GDM1 (cell line): ENCODE results near the gene ZNF358.

Experiments
- DNase-seq: peaks from one replicate; lab custom pipeline; 2025; lab: John Stamatoyannopoulos, UW

ZNF358 gene

GRCh38 chr19:7520131-7521051 is 4.5 kb downstream of the ZNF358 start:
- no peak for DNase-seq

DNA sequence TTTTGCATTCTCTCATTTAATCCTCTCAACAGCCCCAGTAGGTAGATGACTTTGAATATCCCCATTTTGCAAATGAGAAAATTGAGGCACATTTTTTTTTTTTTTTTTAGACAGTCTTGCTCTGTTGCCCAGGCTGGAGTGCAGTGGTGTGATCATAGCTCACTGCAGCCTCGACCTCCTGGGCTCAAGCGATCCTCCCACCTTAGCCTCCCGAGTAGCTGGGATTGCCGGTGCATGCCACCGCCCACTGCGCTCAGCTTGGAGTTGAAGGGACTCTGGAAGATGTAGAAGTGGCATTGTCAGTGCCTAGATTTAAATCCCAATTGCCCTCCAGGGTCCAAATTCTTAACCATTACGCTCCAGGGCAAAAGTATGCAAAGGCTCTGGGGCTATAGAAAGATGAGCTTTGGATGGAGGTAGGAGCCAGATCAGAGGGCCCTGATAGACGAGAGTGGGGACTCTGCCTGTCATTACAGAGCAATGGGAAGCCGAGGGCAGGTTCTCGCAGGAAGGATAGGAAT is 5.7 kb downstream of the ZNF358 start:
- DNase-seq: no peak

DNA sequence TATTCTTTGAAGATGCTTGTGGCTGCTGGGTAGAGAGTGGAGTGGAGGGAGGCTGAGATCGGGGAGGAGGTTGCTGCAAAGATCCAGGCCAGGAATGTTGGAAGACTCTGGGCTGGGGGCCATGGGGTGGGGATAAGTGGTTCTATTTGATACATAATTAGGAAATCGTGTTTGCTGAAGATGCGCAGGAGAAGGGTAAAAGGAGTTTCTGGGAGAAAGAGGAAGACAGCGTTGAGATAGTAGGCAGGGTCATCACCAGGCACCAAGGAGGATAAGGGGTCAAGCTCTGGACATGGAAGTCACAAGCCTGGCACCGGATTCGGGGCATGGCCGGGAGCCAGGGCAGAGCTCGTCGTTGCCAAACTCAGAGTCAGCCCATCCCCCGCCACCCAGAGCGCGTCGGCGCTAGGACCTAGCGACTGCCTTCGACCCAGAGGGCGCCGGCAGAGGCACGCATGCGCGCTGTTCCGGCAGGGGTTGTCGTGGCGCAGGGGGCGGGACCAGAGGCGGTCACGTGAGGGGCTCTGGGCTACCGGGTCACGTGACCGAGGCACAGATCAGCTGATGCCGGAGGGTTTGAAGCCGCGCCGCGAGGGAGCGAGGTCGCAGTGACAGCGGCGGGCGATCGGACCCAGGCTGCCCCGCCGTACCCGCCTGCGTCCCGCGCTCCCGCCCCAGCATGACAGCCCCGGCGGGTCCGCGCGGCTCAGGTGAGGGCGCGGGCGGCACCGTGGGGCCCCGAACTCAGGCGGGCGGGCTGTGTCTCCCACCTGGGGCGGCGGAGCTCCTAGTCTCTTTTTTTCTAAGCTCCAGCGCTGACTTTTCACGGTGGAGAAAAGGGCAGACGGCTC is 6.4 kb downstream of the ZNF358 start, which contains the start of gene MCOLN1:
TSS of gene MCOLN1 (plus strand) at position 553 of the 851 bp plus-strand sequence. CDS start at position 680, 127 bp downstream.
- DNase-seq: peak; percentile 96

DNA sequence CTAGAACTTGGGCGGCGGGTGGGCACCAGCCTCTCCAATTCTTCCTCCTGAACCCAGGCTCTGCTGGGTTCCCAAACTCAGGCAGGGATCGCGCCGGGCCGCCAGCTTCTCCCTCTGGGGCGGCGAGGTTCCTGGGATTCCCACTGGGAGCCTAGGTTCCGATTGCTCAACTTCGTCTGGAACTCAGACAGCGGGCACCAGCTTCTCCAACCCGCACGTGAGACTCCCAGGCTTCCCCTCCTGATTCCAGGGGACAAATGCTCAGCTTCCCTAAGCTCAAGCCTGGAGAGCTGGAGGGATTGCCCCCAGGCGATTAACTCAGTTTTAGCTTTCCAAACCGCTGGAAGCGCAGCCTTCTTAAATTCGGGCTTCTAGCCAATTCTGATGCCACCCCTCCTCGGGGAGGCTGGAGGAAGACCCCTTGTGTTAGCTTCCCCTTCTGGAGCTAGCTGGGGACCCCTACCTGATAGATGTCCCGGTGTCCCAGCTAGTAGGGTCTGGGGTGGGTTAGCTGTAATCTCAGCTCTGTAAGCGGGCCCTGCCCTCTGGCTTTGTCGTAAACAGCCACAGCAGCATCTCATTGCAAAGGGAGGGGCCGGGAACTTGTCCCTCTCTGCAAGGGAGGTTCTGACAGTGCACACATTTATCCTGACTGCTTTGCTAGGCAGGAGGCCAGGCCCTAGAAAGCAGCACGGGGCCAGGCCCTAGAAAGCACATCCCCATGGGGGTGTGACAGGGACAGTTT is 7.2 kb downstream of the ZNF358 start:
- no peak for DNase-seq

DNA sequence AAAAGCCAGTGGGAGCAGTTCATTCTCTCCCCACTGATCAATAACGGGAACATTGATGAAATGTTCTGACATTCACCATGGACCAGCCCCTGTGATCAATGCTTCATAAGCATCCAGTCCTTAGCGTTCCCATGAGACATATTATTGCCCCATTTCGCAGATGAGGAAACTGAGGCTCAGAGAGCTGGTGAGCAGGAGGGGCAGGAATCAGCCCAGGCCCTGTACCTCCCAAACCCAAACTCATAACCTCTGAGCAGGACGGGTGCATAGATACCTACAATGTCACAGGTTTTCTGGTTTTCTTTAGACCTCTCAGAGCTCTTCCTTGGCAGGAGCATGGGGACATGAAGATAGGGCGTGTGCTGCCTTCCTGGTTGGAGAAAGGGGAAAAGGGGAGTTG is 8.6 kb downstream of the ZNF358 start:
- DNase-seq: no peak

- DNase-seq: no peak
These were observed 9.3 kb downstream of the ZNF358 start for GRCh38 chr19:7524992-7525739.

GRCh38 chr19:7526059-7526929 is 10.4 kb downstream of the ZNF358 start:
- no peak for DNase-seq

DNA sequence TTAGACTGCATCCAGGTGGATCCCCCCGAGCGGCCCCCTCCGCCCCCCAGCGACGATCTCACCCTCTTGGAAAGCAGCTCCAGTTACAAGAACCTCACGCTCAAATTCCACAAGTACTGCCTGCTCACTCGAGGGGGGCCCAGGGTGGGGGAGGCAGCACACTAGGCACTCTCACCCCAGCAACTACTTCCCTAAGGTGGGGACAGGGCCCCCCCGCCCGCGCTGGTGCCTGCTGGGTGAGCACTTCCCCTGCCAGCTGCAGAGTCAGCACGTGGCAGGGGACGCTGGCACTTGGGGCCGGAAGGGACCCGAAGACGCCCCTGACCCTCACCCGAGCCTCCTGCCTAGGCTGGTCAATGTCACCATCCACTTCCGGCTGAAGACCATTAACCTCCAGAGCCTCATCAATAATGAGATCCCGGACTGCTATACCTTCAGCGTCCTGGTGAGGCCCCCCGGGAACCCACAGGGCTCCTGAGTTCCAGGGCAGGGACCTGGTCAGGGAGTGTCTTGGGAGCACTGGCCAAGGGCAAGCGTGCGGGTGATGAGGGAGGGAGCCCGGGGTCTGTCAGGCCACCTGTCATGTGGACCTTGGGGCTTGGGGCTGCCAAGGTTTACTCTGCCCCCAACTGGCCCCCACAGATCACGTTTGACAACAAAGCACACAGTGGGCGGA is 11.8 kb downstream of the ZNF358 start:
- DNase-seq: no peak

DNA sequence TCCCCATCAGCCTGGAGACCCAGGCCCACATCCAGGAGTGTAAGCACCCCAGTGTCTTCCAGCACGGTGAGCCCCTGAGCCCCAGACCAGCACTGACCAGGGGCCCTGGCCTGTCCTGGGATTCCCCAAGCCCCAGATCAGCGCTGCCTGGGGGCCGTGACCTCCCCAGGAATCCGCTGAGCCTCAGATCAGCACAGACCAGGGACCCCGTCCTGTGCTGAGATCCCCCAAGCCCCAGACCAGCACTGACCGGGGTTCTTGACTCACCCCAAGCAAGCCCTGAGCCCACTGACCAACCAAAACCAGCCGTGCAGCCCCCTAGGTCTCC is 12.3 kb downstream of the ZNF358 start:
- no peak for DNase-seq

GRCh38 chr19:7528522-7529245 is 12.8 kb downstream of the ZNF358 start:
- DNase-seq: no peak

DNA sequence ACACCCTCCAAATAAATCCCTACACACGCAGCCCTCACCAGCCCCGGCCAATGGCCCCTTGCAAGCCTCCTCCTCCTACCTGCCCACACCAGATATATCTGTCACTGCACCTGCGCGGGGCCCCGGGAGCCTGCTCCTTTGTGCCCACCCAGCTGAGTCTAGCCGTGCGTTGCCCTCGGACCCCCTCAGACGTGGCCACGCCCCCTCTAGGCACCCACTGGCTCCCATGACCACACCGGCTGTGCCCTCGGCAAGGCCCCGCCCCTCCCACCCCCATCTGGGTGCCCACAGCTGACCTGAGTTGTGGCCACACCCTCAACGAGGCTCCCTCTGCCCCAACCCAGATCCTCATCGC is 13.3 kb downstream of the ZNF358 start:
- DNase-seq: no peak

GRCh38 chr19:7529610-7530490 is 13.9 kb downstream of the ZNF358 start:
- no peak for DNase-seq

- no peak for DNase-seq
These were observed 17.5 kb downstream of the ZNF358 start for GRCh38 chr19:7533281-7533885.

DNA sequence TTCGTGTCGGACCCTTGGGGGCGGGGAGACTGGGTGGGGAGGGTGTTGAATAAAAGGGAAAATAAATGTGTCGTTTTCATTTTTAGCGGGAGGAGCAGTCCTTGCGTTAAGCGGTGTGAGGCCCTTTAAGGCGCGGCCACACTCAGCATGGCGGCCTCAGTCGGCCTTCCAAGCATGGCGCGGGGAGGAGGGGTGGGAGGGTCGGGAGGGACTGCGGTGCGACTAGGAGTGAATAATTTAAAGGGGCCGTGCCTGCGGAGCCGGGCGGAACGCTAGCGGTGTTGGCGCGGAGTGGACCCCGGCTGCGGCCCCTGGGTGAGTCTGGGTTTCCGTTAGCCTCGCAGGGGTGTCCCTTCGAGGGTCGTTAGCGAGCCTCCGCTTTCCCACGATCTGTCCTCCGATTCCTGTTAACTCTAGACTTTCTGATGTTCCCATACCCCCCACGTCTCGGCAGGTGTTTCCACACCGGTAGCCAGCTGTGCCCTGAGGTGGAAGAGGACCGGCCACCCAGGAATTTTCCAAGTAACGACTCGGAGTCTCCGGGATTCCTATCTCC is 18.1 kb downstream of the ZNF358 start:
- DNase-seq: peak; percentile 68

DNA sequence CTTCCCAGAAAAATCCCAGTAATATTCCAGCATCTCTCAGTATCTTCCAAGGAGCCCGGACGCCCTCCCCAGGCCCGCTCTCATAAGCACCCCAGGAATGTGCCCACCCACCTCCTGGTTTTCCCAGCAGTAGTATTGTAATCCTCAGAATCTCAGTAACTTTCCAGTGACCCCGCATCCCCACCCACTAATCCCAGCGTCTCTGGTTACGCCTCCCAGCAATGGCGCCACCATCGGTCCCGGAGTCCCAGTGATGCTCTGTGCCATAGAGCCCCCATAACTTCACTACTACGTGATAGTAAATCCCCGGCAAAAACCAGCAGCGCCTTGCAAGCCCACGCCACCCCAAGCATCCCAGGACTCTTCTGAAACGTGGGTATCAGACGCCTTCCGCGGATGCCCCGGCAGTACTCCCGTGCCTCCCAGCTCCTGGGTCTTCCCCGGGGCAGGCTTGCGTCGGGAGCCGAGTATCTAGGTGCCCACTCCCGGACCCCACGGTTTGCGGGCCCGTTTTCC is 18.7 kb downstream of the ZNF358 start:
- no peak for DNase-seq

DNA sequence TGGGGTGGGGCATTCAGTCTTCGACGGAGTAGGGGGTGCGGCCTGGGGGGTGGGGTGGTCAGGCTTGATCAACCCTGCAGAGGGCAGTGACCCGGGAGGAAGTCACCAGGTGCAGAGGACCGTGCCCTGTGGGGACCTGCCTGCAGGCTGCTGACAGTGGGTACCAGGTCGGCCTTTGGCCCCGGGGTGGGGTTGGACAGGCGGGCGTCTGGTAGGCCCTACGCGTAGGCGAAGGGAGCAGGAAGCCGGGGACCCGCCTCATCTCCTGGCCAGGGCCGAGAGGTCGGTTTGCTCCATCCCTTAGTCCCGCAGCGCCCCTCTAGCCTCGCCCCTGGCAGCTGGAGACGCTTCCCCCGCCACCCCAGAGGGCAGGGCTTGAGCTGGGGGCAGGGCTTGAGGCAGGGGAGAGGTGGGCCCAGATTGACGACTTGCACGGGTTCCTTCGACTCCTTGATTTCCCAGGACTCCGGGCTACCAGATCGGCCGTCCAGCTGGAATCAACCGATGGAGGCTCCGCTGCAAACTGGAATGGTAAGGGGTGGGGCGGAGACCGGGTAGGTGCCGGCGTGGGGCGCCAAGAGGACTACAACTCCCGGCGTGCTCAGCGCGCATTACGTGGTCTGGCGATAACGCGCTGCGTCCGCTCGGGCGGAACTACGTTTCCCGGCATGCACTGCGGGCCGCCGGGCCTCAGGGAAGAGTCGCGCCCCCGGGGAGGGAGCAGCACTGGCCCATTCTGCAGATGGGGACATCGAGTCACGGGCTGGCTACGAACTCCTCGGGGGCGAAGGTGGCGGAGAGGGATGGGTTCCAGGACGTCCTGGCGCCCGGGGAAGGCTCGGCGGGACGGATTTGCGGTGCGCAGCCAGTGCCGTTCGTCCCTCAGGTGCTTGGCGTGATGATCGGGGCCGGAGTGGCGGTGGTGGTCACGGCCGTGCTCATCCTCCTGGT is 19.4 kb downstream of the ZNF358 start, which contains the start of gene PNPLA6:
TSS of gene PNPLA6 (plus strand) at position 671 of the 951 bp plus-strand sequence. CDS start at position 743, 72 bp downstream.
- DNase-seq: peak; percentile 86
